Activated CD4-positive, alpha-beta T cell treated with anti-CD3 and anti-CD28 coated beads, Interleukin-2, Interleukin-4, amounts not matched to agents 100 ng/mL and 50 ng/mL, durations not matched to agents 16 hours and 8 hours (primary cell): Measurements from ENCODE around the gene KLHL7.
"Not testable (repeated sequence)": the region's sequence is repeated elsewhere in the genome, so short reads cannot be mapped to it uniquely, and the experiment has no call there.

Source experiments
- DNase-seq: peaks from one replicate; pipeline ENCODE4 v3.0.0-alpha.2; 2020; ENCODE audit warnings: low spot score

Gene KLHL7

GRCh38 chr7:23181684-23182553 lies 76.3 kb downstream of the KLHL7 start, which contains the start of gene NUP42:
TSS of gene NUP42 (plus strand) at chr7:23182048. CDS start at chr7:23182086, 38 bp downstream.
- peak; percentile 98 for DNase-seq

- DNase-seq, result no peak
These were observed 77.9 kb downstream of the KLHL7 start for GRCh38 chr7:23183279-23184012.

- no peak for DNase-seq
These were observed 78.7 kb downstream of the KLHL7 start for GRCh38 chr7:23184291-23184690.

GRCh38 chr7:23184709-23185359 lies 79.2 kb downstream of the KLHL7 start:
- peak; percentile 19 for DNase-seq

- DNase-seq, result no peak
These were observed 80.4 kb downstream of the KLHL7 start for GRCh38 chr7:23185980-23186379.

- no peak for DNase-seq
These were observed 85.4 kb downstream of the KLHL7 start for GRCh38 chr7:23191022-23191421.

GRCh38 chr7:23193650-23194227 lies 88.2 kb downstream of the KLHL7 start:
- not testable (repeated sequence) for DNase-seq

GRCh38 chr7:23196306-23196705 lies 90.7 kb downstream of the KLHL7 start:
- no peak for DNase-seq

GRCh38 chr7:23197745-23198144 lies 92.2 kb downstream of the KLHL7 start:
- not testable (repeated sequence) for DNase-seq

GRCh38 chr7:23200331-23200730 lies 94.7 kb downstream of the KLHL7 start:
- DNase-seq, result no peak

GRCh38 chr7:23204241-23204640 lies 98.7 kb downstream of the KLHL7 start:
- no peak for DNase-seq

GRCh38 chr7:23205577-23205908 lies 100.0 kb downstream of the KLHL7 start:
- no peak for DNase-seq

- DNase-seq, result no peak
These were observed 100.6 kb downstream of the KLHL7 start for GRCh38 chr7:23205909-23206767.

- DNase-seq, result no peak
These were observed 101.4 kb downstream of the KLHL7 start for GRCh38 chr7:23207021-23207420.

- no peak for DNase-seq
These were observed 102.3 kb downstream of the KLHL7 start for GRCh38 chr7:23207884-23208283.

GRCh38 chr7:23208316-23208715 lies 102.7 kb downstream of the KLHL7 start:
- no peak for DNase-seq

- no peak for DNase-seq
These were observed 104.9 kb downstream of the KLHL7 start for GRCh38 chr7:23210506-23210905.

- no peak for DNase-seq
These were observed 106.0 kb downstream of the KLHL7 start for GRCh38 chr7:23211589-23211988.

GRCh38 chr7:23212395-23212794 lies 106.8 kb downstream of the KLHL7 start:
- no peak for DNase-seq

GRCh38 chr7:23212841-23213240 lies 107.3 kb downstream of the KLHL7 start:
- no peak for DNase-seq

GRCh38 chr7:23213755-23214154 lies 108.2 kb downstream of the KLHL7 start:
- DNase-seq, result no peak
